Activated CD4-positive, alpha-beta memory T cell treated with anti-CD3 and anti-CD28 coated beads for 36 hours (primary cell): ENCODE measurements around the gene C19orf73. TPM values are rescaled to one million over a fixed set of nuclear protein-coding genes. Genes with fewer than 3 reads are reported as not detected.

Source experiments
- CTCF ChIA-PET: fragments of 350-600 bp; sonication (Branson Sonifier 250); formaldehyde crosslinking; loops from one replicate; lab custom pipeline; 2021; ENCODE audit warnings: antibody characterized with exemption, inconsistent platforms; lab: Charles Lee
- POLR2A ChIA-PET: fragments of 350-600 bp; sonication (Branson Sonifier 250); formaldehyde crosslinking; loops from one replicate; lab custom pipeline; 2021; ENCODE audit warnings: antibody characterized with exemption; lab: Charles Lee
- DNase-seq: peaks from one replicate; pipeline ENCODE4 v3.0.0-alpha.2; 2020
- H3K27ac Mint-ChIP-seq: one replicate; pipeline ENCODE4 v1.8.0; 2021; ENCODE audit warnings: mixed read lengths
- H3K27me3 Mint-ChIP-seq: one replicate; pipeline ENCODE4 v1.8.0; 2021; ENCODE audit warnings: mixed read lengths
- H3K36me3 Mint-ChIP-seq: one replicate; pipeline ENCODE4 v1.8.0; 2021; ENCODE audit warnings: mixed read lengths
- H3K4me1 Mint-ChIP-seq: one replicate; pipeline ENCODE4 v1.8.0; 2021; ENCODE audit warnings: low read depth, mixed read lengths
- H3K4me3 Mint-ChIP-seq: one replicate; pipeline ENCODE4 v1.8.0; 2021; ENCODE audit warnings: mild to moderate bottlenecking, mixed read lengths
- H3K9me3 Mint-ChIP-seq: one replicate; pipeline ENCODE4 v1.8.0; 2021; ENCODE audit warnings: mixed read lengths
- intact Hi-C: fragments of 100-400 bp; cut with micrococcal nuclease; formaldehyde crosslinking; loops from one replicate; pipeline ENCODE4 v1.15.1; 2023
- total RNA-seq, 2 experiments: library from RNA; stranded (reverse); gene quantifications; one replicate each; pipeline ENCODE4 v1.2.3, GENCODE V29; 2021

The C19orf73 gene
- total RNA-seq, 2 experiments from 2014 or later: 1.4 TPM

GRCh38 chr19:49069026-49069425 is 49.9 kb downstream of the C19orf73 start:
- Mint-ChIP-seq H3K36me3 (no peaks in the 10 kb centered on the region), H3K9me3 (no peaks in the 10 kb centered on the region), H3K4me1 (peaks cover 11% of the 10 kb centered on the region), H3K4me3 (no peak overlapping the region), H3K27ac (no peak overlapping the region), H3K27me3 (peaks cover 65% of the 10 kb centered on the region)
- POLR2A ChIA-PET: no interaction called here
- intact Hi-C loops: no loop called here
- DNase-seq: no peak
- CTCF ChIA-PET: interaction anchor here (1.3 kb wide), 1 partner anchor 130 kb away, joined by 3 read pairs; no protein-coding TSS in a partner anchor

Other genes starting within 250 kb of the C19orf73 start
- gene PPP1R15A, start 246.7 kb downstream of the C19orf73 start, total RNA-seq: 10 to 100 TPM; 49.7 to 52.0 TPM
- under 1 TPM; 0.34 to 0.59 TPM for gene TULP2, start 220.4 kb downstream of the C19orf73 start, total RNA-seq
- 100 to 1,000 TPM; 154 to 159 TPM for gene NUCB1, start 218.8 kb downstream of the C19orf73 start, total RNA-seq
- gene DHDH, start 185.4 kb downstream of the C19orf73 start, total RNA-seq: 1 to 10 TPM; 2.0 to 2.8 TPM
- gene BAX, start 164.3 kb downstream of the C19orf73 start, total RNA-seq: 100 to 1,000 TPM; 173 to 181 TPM
- 100 to 1,000 TPM; 870 to 900 TPM for gene FTL, start 153.8 kb downstream of the C19orf73 start, total RNA-seq
- 10 to 100 TPM; 42.2 to 47.6 TPM for gene GYS1, start 125.8 kb downstream of the C19orf73 start, total RNA-seq
- 100 to 1,000 TPM; 107 to 109 TPM for gene RUVBL2, start 125.3 kb downstream of the C19orf73 start, total RNA-seq
- gene LHB, start 102.1 kb downstream of the C19orf73 start, total RNA-seq: under 1 TPM in 1 of 2 experiments, not detected in 1; 0.48 TPM
- not detected for gene CGB3, start 94.8 kb downstream of the C19orf73 start, total RNA-seq
- not detected for gene CGB2, start 87.3 kb downstream of the C19orf73 start, total RNA-seq
- gene CGB1, start 82.2 kb downstream of the C19orf73 start, total RNA-seq: not detected
- gene CGB5, start 75.3 kb downstream of the C19orf73 start, total RNA-seq: not detected
- not detected for gene CGB8, start 70.0 kb downstream of the C19orf73 start, total RNA-seq
- gene CGB7, start 61.4 kb downstream of the C19orf73 start, total RNA-seq: not detected
- not detected for gene NTF4, start 54.3 kb downstream of the C19orf73 start, total RNA-seq
- not detected for gene KCNA7, start 46.4 kb downstream of the C19orf73 start, total RNA-seq
- gene SNRNP70, start 33.7 kb downstream of the C19orf73 start, total RNA-seq: 100 to 1,000 TPM; 180 to 190 TPM
- 1 to 10 TPM; 5.1 to 5.6 TPM for gene LIN7B, start 4.8 kb downstream of the C19orf73 start, total RNA-seq
- gene PPFIA3, start 401 bp upstream of the C19orf73 start, total RNA-seq: 1 to 10 TPM; 3.5 to 5.0 TPM
- gene HRC, start 36.3 kb upstream of the C19orf73 start, total RNA-seq: not detected
- 1 to 10 TPM; 1.1 to 1.2 TPM for gene TRPM4, start 38.6 kb upstream of the C19orf73 start, total RNA-seq
- gene SLC6A16, start 206.0 kb upstream of the C19orf73 start, total RNA-seq: 1 to 10 TPM; 1.0 to 1.3 TPM
- gene CD37, start 216.3 kb upstream of the C19orf73 start, total RNA-seq: 100 to 1,000 TPM; 178 to 181 TPM
- not detected for gene TEAD2, start 243.3 kb upstream of the C19orf73 start, total RNA-seq
- not detected for gene DKKL1, start 244.7 kb upstream of the C19orf73 start, total RNA-seq